HepG2 (cell line): ENCODE data around the gene SLC25A51. TPM values are rescaled to one million over a fixed set of nuclear protein-coding genes. Genes with fewer than 3 reads are reported as not detected.

Experiments
- ASH2L ChIP-seq: fragments of 300-600, 200-600 bp; sonication (generic); IDR thresholded peaks from 2 replicates; pipeline ENCODE4 v1.7.0; 2017; ENCODE audit warnings: low read depth, mild to moderate bottlenecking, moderate library complexity, mixed read lengths, low read length; ENCODE audit not compliant: insufficient read length
- CENPX ChIP-seq: sonication (generic); formaldehyde crosslinking; IDR thresholded peaks from 2 replicates; pipeline ENCODE4 v1.9.0; 2021; ENCODE audit warnings: mild to moderate bottlenecking, missing genetic modification reagents, moderate library complexity
- DMAP1 ChIP-seq: IDR thresholded peaks from 2 replicates; pipeline ENCODE4 v1.6.1; 2016
- GPN1 ChIP-seq: sonication (generic); formaldehyde crosslinking; IDR thresholded peaks from 2 replicates; pipeline ENCODE4 v1.5.1; 2020; ENCODE audit warnings: missing genetic modification reagents, borderline replicate concordance
- HMGA1 ChIP-seq: sonication (generic); formaldehyde crosslinking; conservative IDR thresholded peaks from 2 replicates; pipeline ENCODE4 v1.4.0; 2020; ENCODE audit warnings: missing genetic modification reagents
- HNF4A ChIP-seq: sonication (generic); formaldehyde crosslinking; IDR thresholded peaks from 2 replicates; pipeline ENCODE4 v1.4.0; 2020; ENCODE audit warnings: missing genetic modification reagents
- IKZF4 ChIP-seq: sonication (generic); formaldehyde crosslinking; IDR thresholded peaks from 2 replicates; pipeline ENCODE4 v1.5.1; 2020; ENCODE audit warnings: borderline replicate concordance, mild to moderate bottlenecking, low read depth, missing genetic modification reagents; ENCODE audit errors: not compliant biosample characterization
- MTF1 ChIP-seq: sonication (generic); formaldehyde crosslinking; IDR thresholded peaks from 2 replicates; pipeline ENCODE4 v1.5.0; 2020; ENCODE audit warnings: missing genetic modification reagents
- NFKBIZ ChIP-seq: IDR thresholded peaks from 2 replicates; pipeline ENCODE4 v1.6.1; 2018; ENCODE audit warnings: missing genetic modification reagents, missing compliant biosample characterization
- NFYB ChIP-seq: sonication (generic); formaldehyde crosslinking; IDR thresholded peaks from 2 replicates; pipeline ENCODE4 v1.4.0; 2020; ENCODE audit warnings: missing genetic modification reagents
- PCBP1 ChIP-seq: fragments of 200-400 bp; formaldehyde crosslinking; IDR thresholded peaks from 2 replicates; pipeline ENCODE4 v1.6.1; 2017; ENCODE audit warnings: mild to moderate bottlenecking, low read depth, low read length, borderline replicate concordance
- POLR2G ChIP-seq: fragments of 200-400 bp; formaldehyde crosslinking; IDR thresholded peaks from 2 replicates; pipeline ENCODE4 v1.6.1; 2018; ENCODE audit warnings: mild to moderate bottlenecking, low read depth, low read length, moderate library complexity
- SP140L ChIP-seq: sonication (generic); formaldehyde crosslinking; IDR thresholded peaks from 2 replicates; pipeline ENCODE4 v1.4.0; 2020; ENCODE audit warnings: missing genetic modification reagents, borderline replicate concordance
- TCF7L2 ChIP-seq: IDR thresholded peaks from 2 replicates; pipeline ENCODE4 v1.6.1; 2011; ENCODE audit warnings: mild to moderate bottlenecking, low read depth, low read length, moderate library complexity
- ZEB1 ChIP-seq: IDR thresholded peaks from 2 replicates; pipeline ENCODE4 v1.6.1; 2012; ENCODE audit warnings: mild to moderate bottlenecking, low read depth, inconsistent platforms; ENCODE audit not compliant: insufficient replicate concordance
- ZNF12 ChIP-seq: sonication (generic); formaldehyde crosslinking; IDR thresholded peaks from 2 replicates; pipeline ENCODE4 v1.5.0; 2020; ENCODE audit warnings: missing genetic modification reagents
- ZNF510 ChIP-seq: sonication (generic); formaldehyde crosslinking; IDR thresholded peaks from 2 replicates; pipeline ENCODE4 v1.4.0; 2020; ENCODE audit warnings: low read depth, mild to moderate bottlenecking, missing genetic modification reagents
- ZNF615 ChIP-seq: sonication (generic); formaldehyde crosslinking; IDR thresholded peaks from 2 replicates; pipeline ENCODE4 v1.5.0; 2020; ENCODE audit warnings: mild to moderate bottlenecking, missing genetic modification reagents, borderline replicate concordance
- ZNF720 ChIP-seq: sonication (generic); formaldehyde crosslinking; IDR thresholded peaks from 2 replicates; pipeline ENCODE4 v1.4.0; 2020; ENCODE audit warnings: missing genetic modification reagents
- polyA plus RNA-seq, 8 experiments: library from polyadenylated mRNA; depleted of rRNA in 3 of 8; stranded (reverse) in 7 of 8; unstranded in 1 of 8; fragments of >200 nt; fragmentation: Illumina TruSeq in 4 of 8; extraction: Trizol in 4 of 8; gene quantifications; 2 replicates each; pipeline versions ENCODE4 v1.2.1 to v1.2.3, GENCODE V29; 2011 to 2016; ENCODE audit warnings: low read depth in 4 of 8, missing spikeins in 1 of 8, mixed read lengths in 1 of 8; ENCODE audit not compliant: insufficient read depth in 1 of 8
- total RNA-seq, 5 experiments: library from RNA; depleted of rRNA; stranded (reverse); fragments of >200 nt; fragmentation: Illumina TruSeq; extraction: Trizol; gene quantifications; 2 replicates each; pipeline ENCODE4 v1.2.3, GENCODE V29; 2016; ENCODE audit warnings: low read depth in 1 of 5
- TF ChIP-seq, protein P1 (sequence below): sonication (generic); formaldehyde crosslinking; IDR thresholded peaks from 2 replicates; pipeline ENCODE4 v1.4.0; 2020; ENCODE audit warnings: missing genetic modification reagents
- TF ChIP-seq, protein P2 (sequence below): sonication (generic); formaldehyde crosslinking; IDR thresholded peaks from 2 replicates; pipeline ENCODE4 v1.8.0; 2022; ENCODE audit warnings: missing genetic modification reagents, mild to moderate bottlenecking, borderline replicate concordance
- TF ChIP-seq, protein P3 (sequence below): sonication (generic); formaldehyde crosslinking; IDR thresholded peaks from 2 replicates; pipeline ENCODE4 v1.8.1; 2022; ENCODE audit warnings: low read depth, mild to moderate bottlenecking, missing genetic modification reagents
- TF ChIP-seq, protein P4 (sequence below): sonication (generic); formaldehyde crosslinking; IDR thresholded peaks from 2 replicates; pipeline ENCODE4 v1.5.1; 2020; ENCODE audit warnings: missing genetic modification reagents, mild to moderate bottlenecking, borderline replicate concordance

Gene SLC25A51
- total and polyA plus RNA-seq, 2 of the 13 experiments (the other 11 are each of a cell fraction or from before 2014, with no cell fraction given): 14.6 to 37.7 TPM

DNA sequence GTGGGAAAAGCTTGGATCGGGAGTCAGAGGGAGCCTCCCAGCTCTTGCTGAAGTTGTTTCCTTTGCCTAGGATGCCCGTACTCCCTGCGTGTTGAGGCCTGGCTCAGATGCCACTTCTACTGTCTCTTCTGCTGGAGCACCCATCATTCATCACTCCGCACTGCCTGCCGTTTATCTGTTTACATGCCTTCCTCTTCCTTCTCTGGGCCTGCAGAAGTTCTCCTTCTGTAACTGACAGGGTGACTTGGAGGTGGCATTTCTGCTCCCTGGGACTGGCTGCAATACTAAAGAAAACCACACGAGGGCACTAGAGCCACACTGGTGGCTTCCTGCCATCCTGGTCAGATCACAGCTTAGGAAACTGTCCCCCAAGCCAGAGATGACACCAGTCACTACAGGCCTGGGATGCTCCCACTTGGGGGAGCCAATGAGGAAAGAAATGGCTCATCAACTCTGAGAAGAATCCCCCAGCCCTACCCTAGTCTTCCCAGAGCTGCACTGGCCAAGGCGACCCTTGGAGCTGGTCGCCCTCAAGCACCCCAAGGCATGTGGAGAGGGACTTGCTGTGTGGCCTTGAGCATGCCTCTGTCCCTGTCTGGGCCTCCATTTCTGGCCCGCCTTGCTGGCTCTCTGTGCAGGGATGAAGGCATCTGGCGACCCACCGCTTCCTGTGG, 9.7 kb upstream of the SLC25A51 start (continued):
- TF ChIP-seq, protein P1, sequence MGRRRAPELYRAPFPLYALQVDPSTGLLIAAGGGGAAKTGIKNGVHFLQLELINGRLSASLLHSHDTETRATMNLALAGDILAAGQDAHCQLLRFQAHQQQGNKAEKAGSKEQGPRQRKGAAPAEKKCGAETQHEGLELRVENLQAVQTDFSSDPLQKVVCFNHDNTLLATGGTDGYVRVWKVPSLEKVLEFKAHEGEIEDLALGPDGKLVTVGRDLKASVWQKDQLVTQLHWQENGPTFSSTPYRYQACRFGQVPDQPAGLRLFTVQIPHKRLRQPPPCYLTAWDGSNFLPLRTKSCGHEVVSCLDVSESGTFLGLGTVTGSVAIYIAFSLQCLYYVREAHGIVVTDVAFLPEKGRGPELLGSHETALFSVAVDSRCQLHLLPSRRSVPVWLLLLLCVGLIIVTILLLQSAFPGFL (CRISPR knock-in tag): no peak
- no peak for TF ChIP-seq NFYB (CRISPR knock-in tag)
- TF ChIP-seq ZNF720 (CRISPR knock-in tag): no peak
- no peak for TF ChIP-seq CENPX
- no peak for TF ChIP-seq DMAP1 (CRISPR knock-in tag)
- TF ChIP-seq POLR2G: peak; percentile 46; the same call in 1 of the 2 replicates
- TF ChIP-seq ZNF12 (CRISPR knock-in tag): no peak
- TF ChIP-seq ZNF510 (CRISPR knock-in tag): no peak
- TF ChIP-seq TCF7L2: no peak
- TF ChIP-seq, protein P2, sequence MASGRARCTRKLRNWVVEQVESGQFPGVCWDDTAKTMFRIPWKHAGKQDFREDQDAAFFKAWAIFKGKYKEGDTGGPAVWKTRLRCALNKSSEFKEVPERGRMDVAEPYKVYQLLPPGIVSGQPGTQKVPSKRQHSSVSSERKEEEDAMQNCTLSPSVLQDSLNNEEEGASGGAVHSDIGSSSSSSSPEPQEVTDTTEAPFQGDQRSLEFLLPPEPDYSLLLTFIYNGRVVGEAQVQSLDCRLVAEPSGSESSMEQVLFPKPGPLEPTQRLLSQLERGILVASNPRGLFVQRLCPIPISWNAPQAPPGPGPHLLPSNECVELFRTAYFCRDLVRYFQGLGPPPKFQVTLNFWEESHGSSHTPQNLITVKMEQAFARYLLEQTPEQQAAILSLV (CRISPR knock-in tag): 0 out of 2 replicates have a peak, but pooled peaks have one; percentile 51
- TF ChIP-seq NFKBIZ: no peak
- TF ChIP-seq GPN1: no peak
- TF ChIP-seq HMGA1 (CRISPR knock-in tag): no peak
- TF ChIP-seq ZNF615 (CRISPR knock-in tag): no peak
- TF ChIP-seq SP140L (CRISPR knock-in tag): no peak
- no peak for TF ChIP-seq ASH2L
- no peak for TF ChIP-seq HNF4A (CRISPR knock-in tag)
- TF ChIP-seq IKZF4 (CRISPR knock-in tag): no peak
- TF ChIP-seq ZEB1: no peak
- TF ChIP-seq, protein P3, sequence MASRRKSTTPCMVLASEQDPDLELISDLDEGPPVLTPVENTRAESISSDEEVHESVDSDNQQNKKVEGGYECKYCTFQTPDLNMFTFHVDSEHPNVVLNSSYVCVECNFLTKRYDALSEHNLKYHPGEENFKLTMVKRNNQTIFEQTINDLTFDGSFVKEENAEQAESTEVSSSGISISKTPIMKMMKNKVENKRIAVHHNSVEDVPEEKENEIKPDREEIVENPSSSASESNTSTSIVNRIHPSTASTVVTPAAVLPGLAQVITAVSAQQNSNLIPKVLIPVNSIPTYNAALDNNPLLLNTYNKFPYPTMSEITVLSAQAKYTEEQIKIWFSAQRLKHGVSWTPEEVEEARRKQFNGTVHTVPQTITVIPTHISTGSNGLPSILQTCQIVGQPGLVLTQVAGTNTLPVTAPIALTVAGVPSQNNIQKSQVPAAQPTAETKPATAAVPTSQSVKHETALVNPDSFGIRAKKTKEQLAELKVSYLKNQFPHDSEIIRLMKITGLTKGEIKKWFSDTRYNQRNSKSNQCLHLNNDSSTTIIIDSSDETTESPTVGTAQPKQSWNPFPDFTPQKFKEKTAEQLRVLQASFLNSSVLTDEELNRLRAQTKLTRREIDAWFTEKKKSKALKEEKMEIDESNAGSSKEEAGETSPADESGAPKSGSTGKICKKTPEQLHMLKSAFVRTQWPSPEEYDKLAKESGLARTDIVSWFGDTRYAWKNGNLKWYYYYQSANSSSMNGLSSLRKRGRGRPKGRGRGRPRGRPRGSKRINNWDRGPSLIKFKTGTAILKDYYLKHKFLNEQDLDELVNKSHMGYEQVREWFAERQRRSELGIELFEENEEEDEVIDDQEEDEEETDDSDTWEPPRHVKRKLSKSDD (CRISPR knock-in tag): no peak
- TF ChIP-seq, protein P4, sequence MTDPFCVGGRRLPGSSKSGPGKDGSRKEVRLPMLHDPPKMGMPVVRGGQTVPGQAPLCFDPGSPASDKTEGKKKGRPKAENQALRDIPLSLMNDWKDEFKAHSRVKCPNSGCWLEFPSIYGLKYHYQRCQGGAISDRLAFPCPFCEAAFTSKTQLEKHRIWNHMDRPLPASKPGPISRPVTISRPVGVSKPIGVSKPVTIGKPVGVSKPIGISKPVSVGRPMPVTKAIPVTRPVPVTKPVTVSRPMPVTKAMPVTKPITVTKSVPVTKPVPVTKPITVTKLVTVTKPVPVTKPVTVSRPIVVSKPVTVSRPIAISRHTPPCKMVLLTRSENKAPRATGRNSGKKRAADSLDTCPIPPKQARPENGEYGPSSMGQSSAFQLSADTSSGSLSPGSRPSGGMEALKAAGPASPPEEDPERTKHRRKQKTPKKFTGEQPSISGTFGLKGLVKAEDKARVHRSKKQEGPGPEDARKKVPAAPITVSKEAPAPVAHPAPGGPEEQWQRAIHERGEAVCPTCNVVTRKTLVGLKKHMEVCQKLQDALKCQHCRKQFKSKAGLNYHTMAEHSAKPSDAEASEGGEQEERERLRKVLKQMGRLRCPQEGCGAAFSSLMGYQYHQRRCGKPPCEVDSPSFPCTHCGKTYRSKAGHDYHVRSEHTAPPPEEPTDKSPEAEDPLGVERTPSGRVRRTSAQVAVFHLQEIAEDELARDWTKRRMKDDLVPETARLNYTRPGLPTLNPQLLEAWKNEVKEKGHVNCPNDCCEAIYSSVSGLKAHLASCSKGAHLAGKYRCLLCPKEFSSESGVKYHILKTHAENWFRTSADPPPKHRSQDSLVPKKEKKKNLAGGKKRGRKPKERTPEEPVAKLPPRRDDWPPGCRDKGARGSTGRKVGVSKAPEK (CRISPR knock-in tag): no peak
- no peak for TF ChIP-seq MTF1 (CRISPR knock-in tag)
- no peak for TF ChIP-seq PCBP1
